Endothelial cell of umbilical vein (primary cell): ENCODE results near the gene SCO2. TPM values are rescaled to one million over a fixed set of nuclear protein-coding genes. Genes with fewer than 3 reads are reported as not detected.

Source experiments
- BruUV-seq: library from RNA; stranded (reverse); fragments of 400-500 nt; replicated peaks from 2 replicates; lab custom pipeline; 2021; lab: Mats Ljungman, UMichigan
- CTCF ChIA-PET: fragments of 300-600, 350-600 bp; sonication (Branson Sonifier 250); formaldehyde crosslinking; loops from one replicate; lab custom pipeline; 2021; ENCODE audit warnings: antibody characterized with exemption, inconsistent platforms; lab: Charles Lee
- POLR2A ChIA-PET: fragments of 300-600, 350-600 bp; sonication (Branson Sonifier 250); formaldehyde crosslinking; loops from one replicate; lab custom pipeline; 2021; ENCODE audit warnings: antibody characterized with exemption, inconsistent platforms; lab: Charles Lee
- DNase-seq: peaks from one replicate; pipeline ENCODE4 v3.0.0-alpha.2; 2011; ENCODE audit warnings: low read depth, low spot score
- FAIRE-seq: peaks from 2 replicates; lab custom pipeline; 2011; peaks lifted over from hg19 to GRCh38; lab: Jason Lieb, UNC
- H2AFZ ChIP-seq: 2 replicates; pipeline ENCODE4 v1.6.0; 2012; ENCODE audit warnings: low read depth, low read length, control low read depth, inconsistent platforms
- H3K27ac ChIP-seq: 2 replicates; pipeline ENCODE4 v1.5.1; 2011; ENCODE audit warnings: low read depth, mild to moderate bottlenecking, control low read depth, low read length, moderate library complexity; ENCODE audit not compliant: insufficient read depth
- H3K27me3 ChIP-seq, 2 experiments: 2 replicates each; pipeline versions ENCODE4 v1.6.0 to v1.6.1; 2011; ENCODE audit warnings: low read length in 2 of 2, mixed read lengths in 1 of 2; ENCODE audit not compliant: control insufficient read depth in 2 of 2, insufficient read depth in 2 of 2
- H3K36me3 ChIP-seq, 2 experiments: 2 replicates in 1 of 2; 3 replicates in 1 of 2; pipeline ENCODE4 v1.5.1; 2011; ENCODE audit warnings: low read length in 2 of 2, mild to moderate bottlenecking in 1 of 2, moderate library complexity in 1 of 2; ENCODE audit not compliant: control insufficient read depth in 2 of 2, insufficient read depth in 2 of 2; ENCODE audit errors: extremely low read depth in 1 of 2
- H3K4me1 ChIP-seq: 3 replicates; pipeline ENCODE4 v1.5.1; 2011; ENCODE audit warnings: mild to moderate bottlenecking, low read length; ENCODE audit not compliant: control insufficient read depth, insufficient read depth; ENCODE audit errors: extremely low read depth
- H3K4me2 ChIP-seq: 2 replicates; pipeline ENCODE4 v1.6.1; 2011; ENCODE audit warnings: low read length, control low read depth, mixed read lengths; ENCODE audit not compliant: insufficient read depth
- H3K4me3 ChIP-seq, 3 experiments: fragments of 200-600 bp in 1 of 3; sonication (generic), shearing (Covaris generic) in 1 of 3; replicated peaks in 1 of 3; 2 replicates each; pipeline ENCODE4 v1.5.1; 2011 to 2016; ENCODE audit warnings: control low read depth in 3 of 3, low read length in 3 of 3, mild to moderate bottlenecking in 2 of 3, inconsistent platforms in 1 of 3, low read depth in 1 of 3, moderate library complexity in 1 of 3; ENCODE audit not compliant: insufficient read depth in 1 of 3
- H3K79me2 ChIP-seq: 2 replicates; pipeline ENCODE4 v1.6.0; 2012; ENCODE audit warnings: low read length, inconsistent platforms; ENCODE audit not compliant: control insufficient read depth, insufficient read depth
- H3K9ac ChIP-seq: replicated peaks from 2 replicates; pipeline ENCODE3; 2011; ENCODE audit warnings: low read length, control low read depth; ENCODE audit not compliant: insufficient read depth; ENCODE audit errors: extremely low read depth
- H3K9me1 ChIP-seq: replicated peaks from 3 replicates; pipeline ENCODE4 v1.6.0; 2011; ENCODE audit warnings: mild to moderate bottlenecking, low read length; ENCODE audit not compliant: control insufficient read depth, insufficient read depth; ENCODE audit errors: extremely low read depth
- H3K9me3 ChIP-seq: replicated peaks from 2 replicates; pipeline ENCODE4 v1.5.1; 2012; ENCODE audit warnings: low read length, inconsistent platforms; ENCODE audit not compliant: control insufficient read depth, insufficient read depth
- H4K20me1 ChIP-seq: replicated peaks from 2 replicates; pipeline ENCODE3; 2011; ENCODE audit warnings: mild to moderate bottlenecking, low read length; ENCODE audit not compliant: control insufficient read depth, insufficient read depth; ENCODE audit errors: extremely low read depth
- CTCF ChIP-seq, 2 donors: IDR thresholded peaks; 1 replicate in 1 of 2; 2 replicates in 1 of 2; pipeline ENCODE4 v1.5.1; 2011; ENCODE audit warnings: low read length in 2 of 2, mild to moderate bottlenecking in 2 of 2, moderate library complexity in 2 of 2, control low read depth in 1 of 2, inconsistent platforms in 1 of 2, low read depth in 1 of 2; ENCODE audit not compliant: insufficient read depth in 1 of 2; ENCODE audit errors: extremely low read depth in 1 of 2
- EZH2 ChIP-seq: IDR thresholded peaks from 2 replicates; pipeline ENCODE4 v1.6.1; 2012; ENCODE audit warnings: borderline replicate concordance, low read depth, mild to moderate bottlenecking, moderate library complexity, low read length, inconsistent platforms; ENCODE audit not compliant: severe bottlenecking
- FOS ChIP-seq: IDR thresholded peaks from 2 replicates; pipeline ENCODE4 v1.6.1; 2011; ENCODE audit warnings: mild to moderate bottlenecking, low read length, moderate library complexity, borderline replicate concordance; ENCODE audit not compliant: insufficient read depth
- GATA2 ChIP-seq: IDR thresholded peaks from 2 replicates; pipeline ENCODE4 v1.7.0; 2011; ENCODE audit warnings: low read depth, mild to moderate bottlenecking, moderate library complexity, mixed read lengths, low read length; ENCODE audit not compliant: insufficient read length, insufficient read depth
- JUN ChIP-seq: IDR thresholded peaks from 2 replicates; pipeline ENCODE4 v1.6.1; 2011; ENCODE audit warnings: borderline replicate concordance, low read depth; ENCODE audit not compliant: insufficient read length, insufficient read depth
- MAX ChIP-seq: IDR thresholded peaks from 2 replicates; pipeline ENCODE4 v1.6.1; 2011; ENCODE audit not compliant: insufficient read depth, insufficient read length
- MYC ChIP-seq: IDR thresholded peaks from one replicate; pipeline ENCODE4 v1.6.1; 2011; ENCODE audit warnings: mild to moderate bottlenecking, low read depth, low read length
- POLR2A ChIP-seq: IDR thresholded peaks from 2 replicates; pipeline ENCODE4 v1.6.1; 2012; ENCODE audit warnings: low read depth, mild to moderate bottlenecking, control low read depth, low read length
- POLR2AphosphoS5 ChIP-seq: IDR thresholded peaks from 2 replicates; pipeline ENCODE4 v1.6.1; 2012; ENCODE audit warnings: low read depth, mild to moderate bottlenecking, control low read depth, low read length, moderate library complexity; ENCODE audit not compliant: insufficient read depth
- dilution Hi-C: fragments of 300-500 bp; cut with MboI; formaldehyde crosslinking; loops from one replicate; pipeline ENCODE4 v1.15.0; 2019; ENCODE audit warnings: low sequenced_read_pairs; ENCODE audit not compliant: extremely low pct_ligation_motif_present
- intact Hi-C: fragments of 100-400 bp; cut with micrococcal nuclease; formaldehyde crosslinking; loops from one replicate; pipeline ENCODE4 v1.10.0; 2022
- polyA plus RNA-seq, 4 experiments: library from polyadenylated mRNA; depleted of rRNA in 3 of 4; stranded (reverse) in 3 of 4; unstranded in 1 of 4; fragments of >200 nt; gene quantifications; 2 replicates each; pipeline versions ENCODE4 v1.2.1 to v1.2.3, GENCODE V29; 2011 to 2012; ENCODE audit warnings: missing spikeins in 1 of 4
- total RNA-seq: library from RNA; stranded (reverse); gene quantifications from 2 replicates; pipeline ENCODE4 v1.2.3, GENCODE V29; 2021

The SCO2 gene
- total and polyA plus RNA-seq, 2 donors (not counting 3 experiments of a cell fraction or from before 2014, with no cell fraction given): 3.5 to 3.7 TPM

- H3K9me1 ChIP-seq: no peaks in the 10 kb centered on the region
- FAIRE-seq (no peak), DNase-seq (no peak)
- H2AFZ ChIP-seq: no peak overlapping the region
- H3K9me3 ChIP-seq: no peaks in the 10 kb centered on the region
- H3K4me1 ChIP-seq: no peaks in the 10 kb centered on the region
- no peaks in the 10 kb centered on the region for H3K79me2 ChIP-seq
- ChIA-PET POLR2A (no interaction called here), CTCF (no interaction called here)
- no peaks in the 10 kb centered on the region for H3K36me3 ChIP-seq
- H3K9ac ChIP-seq: no peak overlapping the region
- dilution Hi-C loops (no loop called here), intact Hi-C loops (no loop called here)
- no peaks in the 10 kb centered on the region for H4K20me1 ChIP-seq
- no peak overlapping the region for H3K4me3 ChIP-seq
- no TSS peak for BruUV-seq
- H3K4me2 ChIP-seq: no peak overlapping the region
- no peak overlapping the region for H3K27ac ChIP-seq
- TF ChIP-seq POLR2A (no peak), POLR2AphosphoS5 (no peak), JUN (no peak), CTCF (IDR thresholded peaks at IDR 0.05; ENCODE audit: extremely low read depth in 1 of 2, insufficient read depth in 1 of 2, low read depth in 1 of 2, low read length in 2 of 2) (no peak), EZH2 (no peak), FOS (no peak), MAX (no peak), MYC (no peak), GATA2 (no peak)
- H3K27me3 ChIP-seq: no peaks in the 10 kb centered on the region
Observed at GRCh38 chr22:50488886-50489285, 36.5 kb downstream of the SCO2 start.
